ENCODE results near the gene PIM3.

The PIM3 gene

DNA sequence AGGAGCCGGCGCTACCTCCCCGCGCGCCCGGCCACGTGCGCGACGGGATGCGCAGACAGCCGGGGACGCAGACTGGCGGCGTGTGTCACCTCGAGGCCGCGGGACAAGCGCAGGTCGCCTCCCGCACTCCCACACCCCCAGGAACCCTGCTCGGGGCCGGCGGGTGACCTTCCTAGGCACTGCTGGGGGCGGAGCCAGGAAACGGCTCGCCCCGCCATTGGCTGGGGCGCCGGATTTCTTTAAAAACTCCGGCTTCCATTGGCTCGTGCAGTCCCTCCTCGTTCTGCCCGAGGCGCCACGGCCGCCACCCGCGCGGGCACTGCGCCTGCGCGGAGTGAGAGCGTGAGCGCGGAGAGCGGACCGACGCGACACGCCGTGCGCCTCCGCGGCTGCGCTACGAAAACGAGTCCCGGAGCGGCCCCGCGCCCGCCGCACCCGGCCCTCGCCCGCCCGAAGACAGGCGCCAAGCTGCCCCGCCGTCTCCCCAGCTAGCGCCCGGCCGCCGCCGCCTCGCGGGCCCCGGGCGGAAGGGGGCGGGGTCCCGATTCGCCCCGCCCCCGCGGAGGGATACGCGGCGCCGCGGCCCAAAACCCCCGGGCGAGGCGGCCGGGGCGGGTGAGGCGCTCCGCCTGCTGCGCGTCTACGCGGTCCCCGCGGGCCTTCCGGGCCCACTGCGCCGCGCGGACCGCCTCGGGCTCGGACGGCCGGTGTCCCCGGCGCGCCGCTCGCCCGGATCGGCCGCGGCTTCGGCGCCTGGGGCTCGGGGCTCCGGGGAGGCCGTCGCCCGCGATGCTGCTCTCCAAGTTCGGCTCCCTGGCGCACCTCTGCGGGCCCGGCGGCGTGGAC, at the start of gene PIM3:
Gene PIM3 (plus strand): TSS at position 614 of the 846 bp plus-strand sequence. CDS start 176 bp downstream, at position 790.
- DNase-seq (ENCODE audit: low read depth), result peak; percentile 74

DNA sequence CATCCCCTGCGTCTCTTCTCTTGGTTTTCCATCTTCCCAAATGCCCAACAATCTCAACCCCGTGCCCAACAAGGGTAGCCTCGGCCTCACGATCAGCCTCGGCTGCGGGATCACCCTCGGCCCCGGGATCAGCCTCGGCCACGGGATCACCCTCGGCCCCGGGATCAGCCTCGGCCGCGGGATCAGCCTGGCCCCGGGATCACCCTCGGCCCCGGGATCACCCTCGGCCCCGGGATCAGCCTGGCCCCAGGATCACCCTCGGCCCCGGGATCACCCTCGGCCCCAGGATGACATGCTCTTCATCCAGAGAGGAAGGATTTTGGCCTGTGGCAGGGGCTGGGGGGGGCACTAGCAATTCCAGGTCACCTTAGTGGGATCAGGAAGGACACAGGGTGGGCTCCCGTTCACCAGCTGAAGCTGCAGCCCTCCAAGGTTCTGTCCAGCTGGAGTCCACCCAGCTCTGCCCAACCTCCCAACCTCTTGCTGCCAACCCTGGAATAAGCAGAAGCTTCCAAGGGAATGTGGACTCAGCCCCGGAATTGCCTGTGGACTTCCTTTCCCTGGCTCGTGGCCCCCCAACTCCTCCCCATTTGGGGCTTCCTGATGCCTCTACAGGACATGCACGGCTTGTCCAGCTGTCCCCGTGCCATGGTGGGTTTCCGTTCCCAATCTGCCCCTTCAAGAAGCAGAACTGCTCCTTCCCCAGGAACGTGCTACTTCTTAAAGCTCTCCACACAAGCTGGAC, 48.5 kb upstream of the PIM3 start:
- DNase-seq (ENCODE audit: low read depth), result no peak

DNA sequence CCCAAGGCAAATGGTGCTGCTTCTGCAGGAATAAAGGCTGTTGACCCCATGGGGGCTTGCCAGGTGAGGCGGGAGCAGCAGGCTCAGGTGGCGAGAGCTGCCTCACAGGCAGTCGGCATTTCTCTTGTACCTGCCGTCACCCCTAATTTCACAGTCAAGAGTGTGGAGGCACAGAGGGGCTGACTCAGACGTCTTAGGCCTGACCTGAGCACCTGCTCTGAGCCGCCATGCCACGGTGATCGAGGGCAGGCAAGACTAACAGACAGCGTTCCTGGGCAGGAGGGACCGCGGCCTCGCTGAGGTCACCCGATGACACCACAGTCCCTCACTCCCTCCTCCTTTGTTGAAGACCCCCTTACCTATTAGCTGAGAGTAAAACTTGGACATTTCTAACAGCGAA, 47.5 kb upstream of the PIM3 start:
- DNase-seq (ENCODE audit: low read depth), result no peak

DNA sequence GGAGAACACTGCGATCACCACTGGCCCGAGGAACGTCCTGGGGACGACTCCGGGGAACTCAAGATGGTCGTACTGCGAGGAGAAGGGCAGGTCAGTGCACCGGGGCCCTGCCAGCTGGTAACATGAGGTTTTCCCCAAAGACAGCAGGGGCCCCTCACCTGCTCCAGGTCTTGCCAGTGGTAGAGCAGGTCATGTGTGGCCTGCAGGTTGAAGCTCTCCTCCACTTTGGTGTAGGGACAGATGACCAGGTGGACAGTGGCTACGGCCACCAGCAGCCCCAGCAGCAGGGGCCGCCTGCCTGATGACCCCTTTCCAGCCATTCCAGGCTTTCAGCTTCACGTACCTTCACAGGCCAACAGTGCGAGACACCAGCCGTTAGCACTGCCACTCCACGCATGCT, 47.1 kb upstream of the PIM3 start:
- no peak for DNase-seq (ENCODE audit: low read depth)

DNA sequence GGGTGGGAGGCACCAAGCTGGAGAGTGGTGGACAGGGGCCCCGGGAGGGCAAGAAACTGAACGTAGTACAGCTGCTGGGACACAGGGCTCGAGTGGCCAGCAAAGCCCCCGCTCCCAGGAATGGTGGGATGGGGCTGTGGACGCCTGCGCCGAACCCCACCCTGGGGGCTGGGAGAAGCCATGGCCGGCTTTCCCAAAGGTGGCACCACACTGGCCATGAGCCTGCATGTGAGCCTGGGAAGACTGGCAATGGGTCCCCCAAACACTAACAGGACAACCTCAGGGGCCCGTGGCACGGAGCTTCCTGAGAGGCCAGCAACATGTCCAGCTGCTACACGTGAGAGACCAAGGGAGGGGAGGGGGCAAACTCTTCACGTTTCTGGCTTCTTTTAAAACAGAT, 46.3 kb upstream of the PIM3 start:
- DNase-seq (ENCODE audit: low read depth), result no peak

DNA sequence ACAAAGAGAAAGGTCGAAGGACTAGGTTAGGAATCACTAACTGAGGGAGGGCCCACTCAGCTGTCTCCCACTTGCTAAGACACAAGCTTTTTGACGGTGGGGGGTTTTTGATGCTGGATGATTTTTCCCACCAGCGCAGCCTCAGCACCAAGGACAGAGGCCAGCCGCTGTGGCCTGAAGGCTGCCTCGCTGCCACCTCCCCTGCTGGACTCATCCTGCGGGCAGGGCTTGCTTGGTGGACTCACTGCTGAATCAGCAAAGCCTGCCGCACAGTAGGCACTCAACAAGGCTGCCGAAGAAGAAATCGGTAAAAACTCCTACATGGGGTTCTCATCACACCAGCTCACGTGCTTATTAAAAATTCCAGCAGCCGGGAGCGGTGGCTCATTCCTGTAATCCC, 45.0 kb upstream of the PIM3 start:
- no peak for DNase-seq (ENCODE audit: low read depth)

DNA sequence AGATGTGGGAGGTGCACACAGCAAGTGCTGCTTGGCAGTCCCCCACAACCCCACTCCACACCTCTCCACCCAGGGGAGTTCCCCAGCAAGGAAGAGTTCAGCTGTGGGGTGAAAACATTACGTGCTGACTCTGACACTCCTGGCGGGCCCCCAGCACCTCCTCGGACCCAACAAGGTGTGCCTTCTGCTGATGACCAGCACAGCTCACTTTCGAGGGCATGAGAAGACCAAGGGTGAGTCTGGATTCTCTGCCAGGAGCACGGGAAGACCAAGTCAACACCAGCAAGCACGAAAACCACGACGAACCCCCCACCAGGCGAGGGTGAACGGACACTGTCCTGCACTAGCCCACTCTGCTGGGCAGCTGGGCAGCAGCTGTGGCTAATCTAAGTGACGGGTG, 43.7 kb upstream of the PIM3 start:
- DNase-seq (ENCODE audit: low read depth), result no peak

DNA sequence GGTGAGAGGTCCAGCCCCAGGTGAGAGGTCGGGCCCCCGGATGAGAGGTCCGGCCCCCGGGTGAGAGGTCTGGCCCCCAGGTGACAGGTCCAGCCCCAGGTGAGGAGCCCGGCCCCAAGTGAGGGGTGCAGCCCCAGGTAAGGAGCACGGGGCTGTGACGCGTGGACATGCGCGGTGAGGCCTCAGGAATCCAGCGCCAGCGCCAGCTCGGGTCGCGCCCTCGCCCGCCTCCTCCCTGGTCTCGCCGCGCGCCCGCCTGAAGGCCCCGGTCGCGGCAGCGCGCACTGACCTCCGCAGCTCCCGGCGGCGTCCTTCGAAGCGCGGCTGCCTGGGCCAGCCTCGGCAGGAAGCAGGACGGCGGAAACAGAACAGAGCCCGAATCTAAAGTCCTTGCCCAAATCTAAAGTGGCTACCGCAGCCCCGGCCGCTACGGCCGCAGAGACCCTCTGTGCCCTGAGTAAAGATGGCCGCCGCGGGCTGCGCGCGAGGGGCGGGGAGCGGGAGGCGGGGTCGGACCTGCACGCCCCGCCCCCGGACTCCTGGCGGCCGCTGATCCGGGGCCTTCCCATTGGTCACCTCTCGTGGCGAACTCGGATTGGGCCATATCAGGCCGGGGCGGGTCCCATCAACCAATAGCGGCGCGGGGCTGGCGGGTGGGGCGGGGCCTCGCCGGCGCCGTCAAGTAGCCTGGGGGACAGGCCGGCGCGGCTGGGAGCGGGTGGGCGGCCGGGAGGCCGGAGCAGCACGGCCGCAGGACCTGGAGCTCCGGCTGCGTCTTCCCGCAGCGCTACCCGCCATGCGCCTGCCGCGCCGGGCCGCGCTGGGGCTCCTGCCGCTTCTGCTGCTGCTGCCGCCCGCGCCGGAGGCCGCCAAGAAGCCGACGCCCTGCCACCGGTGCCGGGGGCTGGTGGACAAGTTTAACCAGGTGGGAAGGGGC, 42.3 kb upstream of the PIM3 start, which contains the start of the genes ALG12 and CRELD2:
Gene ALG12 (minus strand): TSS at position 465 of the 937 bp plus-strand sequence. CDS start 4,673 bp downstream, outside the sequence.
Gene CRELD2 (plus strand): TSS at position 661 of the 937 bp plus-strand sequence. CDS start 136 bp downstream, at position 797.
- peak; percentile 92 for DNase-seq (ENCODE audit: low read depth)

DNA sequence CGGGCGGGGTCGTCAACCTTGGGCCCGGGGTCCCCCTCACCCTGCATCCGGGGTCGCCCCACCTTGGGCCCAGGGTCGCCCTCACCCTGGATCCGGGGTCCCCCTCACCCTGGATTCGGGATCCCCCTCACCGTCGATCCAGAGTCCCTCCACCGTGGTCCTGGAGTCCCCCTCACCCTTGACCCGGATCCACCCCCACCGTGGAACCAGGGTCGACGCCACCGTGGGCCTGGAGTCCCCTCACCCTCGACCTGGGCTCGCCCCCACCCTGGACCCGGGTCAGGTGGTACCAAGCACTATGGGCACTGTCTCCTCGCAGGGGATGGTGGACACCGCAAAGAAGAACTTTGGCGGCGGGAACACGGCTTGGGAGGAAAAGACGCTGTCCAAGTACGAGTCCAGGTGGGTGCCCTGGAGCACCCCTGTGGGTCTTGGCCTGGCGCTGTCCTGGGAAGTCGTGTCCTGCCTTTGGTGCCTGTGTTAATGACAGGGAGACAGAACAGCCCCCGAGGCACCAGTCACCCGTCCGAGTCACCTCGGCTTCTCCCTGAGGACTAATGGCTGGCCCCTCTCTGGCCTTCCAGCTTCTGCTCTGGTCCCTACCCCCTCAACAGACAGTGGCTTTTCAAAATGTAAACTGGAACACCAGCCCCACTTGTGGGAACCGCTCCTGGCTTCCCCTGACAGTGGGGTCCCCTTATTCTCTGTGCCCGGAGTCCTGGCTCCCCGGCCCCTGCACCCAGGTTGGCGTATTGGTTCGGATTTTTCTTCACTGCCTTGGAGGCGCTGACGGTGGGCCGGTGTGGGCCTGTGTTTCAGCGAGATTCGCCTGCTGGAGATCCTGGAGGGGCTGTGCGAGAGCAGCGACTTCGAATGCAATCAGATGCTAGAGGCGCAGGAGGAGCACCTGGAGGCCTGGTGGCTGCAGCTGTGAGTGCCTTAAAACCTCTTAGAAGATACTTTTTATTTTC, 41.4 kb upstream of the PIM3 start:
- DNase-seq (ENCODE audit: low read depth), result no peak

DNA sequence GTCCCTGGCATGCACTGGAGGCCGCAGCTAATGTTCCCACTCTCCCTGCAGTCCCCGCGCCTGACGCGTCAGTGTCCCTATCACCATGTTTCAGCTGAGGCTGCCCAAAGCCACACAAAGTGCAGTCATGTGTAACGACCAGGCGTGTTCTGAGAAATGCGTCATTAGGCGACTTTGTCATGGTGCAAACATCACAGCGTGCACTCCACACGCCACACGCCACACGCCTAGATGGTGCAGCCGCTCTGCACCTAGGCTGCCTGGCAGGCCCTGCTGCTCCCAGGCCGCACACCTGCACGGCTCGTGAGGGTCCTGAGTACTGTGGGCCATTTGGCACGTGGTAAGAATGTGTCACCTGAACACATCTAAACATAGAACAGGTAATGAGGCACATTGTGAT, 39.7 kb upstream of the PIM3 start:
- DNase-seq (ENCODE audit: low read depth), result no peak

DNA sequence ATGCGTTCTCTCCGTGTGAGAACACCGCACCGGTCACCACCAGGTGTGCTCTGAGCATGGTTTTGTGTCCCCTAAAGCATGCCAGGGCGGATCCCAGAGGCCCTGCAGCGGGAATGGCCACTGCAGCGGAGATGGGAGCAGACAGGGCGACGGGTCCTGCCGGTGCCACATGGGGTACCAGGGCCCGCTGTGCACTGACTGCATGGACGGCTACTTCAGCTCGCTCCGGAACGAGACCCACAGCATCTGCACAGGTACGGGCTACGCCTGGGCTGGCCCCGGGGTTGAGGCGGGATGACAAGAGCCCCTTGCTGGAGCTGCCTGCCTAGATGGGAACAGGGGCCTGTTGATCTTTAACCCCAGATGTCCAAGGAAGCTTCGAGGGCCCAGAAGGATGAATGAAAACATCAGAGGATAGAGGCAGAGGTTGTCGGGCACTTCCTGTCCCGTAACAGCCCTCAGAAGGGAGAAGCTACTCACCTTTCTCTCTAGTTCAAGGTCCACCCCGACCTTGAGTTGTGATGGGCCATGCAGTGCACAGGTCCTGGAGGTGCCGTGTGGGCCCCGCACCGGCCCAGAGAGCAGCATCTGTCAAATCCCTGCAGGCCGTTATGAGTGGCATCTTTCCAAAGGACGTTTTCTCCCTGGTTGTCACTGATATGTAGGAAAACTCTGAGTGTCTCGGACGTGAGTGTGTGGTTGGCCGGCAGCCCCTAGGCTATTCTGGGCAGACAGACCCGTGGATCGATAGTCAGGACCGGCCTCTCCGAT, 38.9 kb upstream of the PIM3 start:
- no peak for DNase-seq (ENCODE audit: low read depth)

DNA sequence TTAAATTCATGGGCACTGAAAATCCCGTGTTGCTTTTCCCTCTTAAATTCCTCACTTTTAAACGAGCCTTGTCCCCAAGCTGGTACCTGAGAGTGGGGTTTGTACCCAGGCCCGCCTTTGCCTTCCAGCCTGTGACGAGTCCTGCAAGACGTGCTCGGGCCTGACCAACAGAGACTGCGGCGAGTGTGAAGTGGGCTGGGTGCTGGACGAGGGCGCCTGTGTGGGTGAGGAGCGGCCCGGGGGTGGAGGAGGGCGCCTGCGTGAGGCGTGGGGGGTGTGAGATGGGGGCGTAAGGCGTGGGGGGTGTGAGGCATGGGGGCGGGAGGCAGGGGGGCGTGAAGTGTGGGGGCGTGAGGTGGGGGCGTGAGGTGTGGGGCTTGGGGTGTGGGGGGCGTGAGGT, 38.1 kb upstream of the PIM3 start:
- DNase-seq (ENCODE audit: low read depth), result no peak

DNA sequence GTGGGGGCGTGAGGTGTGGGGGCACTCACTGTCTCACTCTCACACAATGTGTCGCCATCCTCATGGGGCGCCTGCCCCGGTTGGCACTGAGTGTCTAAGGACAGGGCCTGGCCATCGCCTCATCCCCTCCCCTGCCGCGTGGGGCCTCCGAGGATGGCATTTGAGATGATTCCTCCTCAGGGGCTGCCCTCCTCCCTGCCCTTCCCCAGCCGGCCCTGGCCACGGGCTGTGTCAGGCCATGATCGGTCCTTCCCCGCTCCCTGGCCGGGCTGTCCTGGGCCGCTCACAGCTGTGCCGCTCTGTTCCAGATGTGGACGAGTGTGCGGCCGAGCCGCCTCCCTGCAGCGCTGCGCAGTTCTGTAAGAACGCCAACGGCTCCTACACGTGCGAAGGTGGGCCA, 37.6 kb upstream of the PIM3 start:
- no peak for DNase-seq (ENCODE audit: low read depth)

DNA sequence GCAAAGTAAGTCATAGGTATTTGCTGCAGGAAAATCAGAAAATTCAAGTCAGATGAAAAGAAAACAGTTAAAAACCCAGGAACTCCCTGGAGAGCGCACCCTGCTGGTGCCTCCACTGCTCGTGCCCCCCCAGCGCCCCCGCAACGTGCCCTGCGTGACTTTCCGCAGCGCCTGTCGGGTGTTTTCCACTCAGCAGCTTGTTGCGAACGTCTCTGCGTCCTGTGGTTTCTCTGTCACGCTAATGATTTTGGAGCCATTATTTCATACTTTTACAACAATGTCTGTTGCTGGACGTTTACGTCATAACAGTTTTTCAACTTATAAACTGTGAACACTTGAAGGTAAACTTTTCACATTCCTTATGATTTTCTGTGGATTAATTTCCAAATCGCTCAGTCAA, 37.1 kb upstream of the PIM3 start:
- no peak for DNase-seq (ENCODE audit: low read depth)

DNA sequence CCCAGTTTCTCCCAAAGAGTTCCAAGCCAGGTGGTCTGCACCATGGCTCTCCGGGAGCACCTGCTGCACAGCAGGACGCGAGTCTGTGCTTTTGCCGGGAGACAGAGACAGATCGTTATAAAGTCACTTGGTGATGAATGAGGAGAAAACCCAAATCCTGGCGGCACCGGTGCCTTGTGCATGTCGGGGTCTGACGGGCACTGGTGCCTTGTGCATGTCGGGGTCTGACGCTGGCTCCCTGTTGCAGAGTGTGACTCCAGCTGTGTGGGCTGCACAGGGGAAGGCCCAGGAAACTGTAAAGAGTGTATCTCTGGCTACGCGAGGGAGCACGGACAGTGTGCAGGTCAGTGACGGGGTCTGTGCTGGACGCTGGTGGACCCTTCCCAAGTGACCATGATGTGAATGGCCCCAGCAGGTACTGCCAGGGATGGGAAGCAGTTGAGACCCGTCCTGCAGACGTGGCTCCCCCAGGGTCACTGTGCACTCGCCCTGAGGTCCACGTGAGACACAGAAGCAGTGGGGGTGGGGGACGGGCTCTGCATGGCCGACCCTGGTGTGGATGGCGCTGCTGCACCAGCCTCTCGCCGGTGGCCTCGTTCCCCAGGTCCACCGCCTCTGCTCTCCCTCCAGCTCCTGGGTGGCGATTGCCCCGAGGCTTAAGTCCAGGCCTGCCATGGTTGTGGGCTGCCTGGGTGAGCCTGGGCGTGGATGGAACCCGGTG, 36.3 kb upstream of the PIM3 start:
- DNase-seq (ENCODE audit: low read depth), result no peak

DNA sequence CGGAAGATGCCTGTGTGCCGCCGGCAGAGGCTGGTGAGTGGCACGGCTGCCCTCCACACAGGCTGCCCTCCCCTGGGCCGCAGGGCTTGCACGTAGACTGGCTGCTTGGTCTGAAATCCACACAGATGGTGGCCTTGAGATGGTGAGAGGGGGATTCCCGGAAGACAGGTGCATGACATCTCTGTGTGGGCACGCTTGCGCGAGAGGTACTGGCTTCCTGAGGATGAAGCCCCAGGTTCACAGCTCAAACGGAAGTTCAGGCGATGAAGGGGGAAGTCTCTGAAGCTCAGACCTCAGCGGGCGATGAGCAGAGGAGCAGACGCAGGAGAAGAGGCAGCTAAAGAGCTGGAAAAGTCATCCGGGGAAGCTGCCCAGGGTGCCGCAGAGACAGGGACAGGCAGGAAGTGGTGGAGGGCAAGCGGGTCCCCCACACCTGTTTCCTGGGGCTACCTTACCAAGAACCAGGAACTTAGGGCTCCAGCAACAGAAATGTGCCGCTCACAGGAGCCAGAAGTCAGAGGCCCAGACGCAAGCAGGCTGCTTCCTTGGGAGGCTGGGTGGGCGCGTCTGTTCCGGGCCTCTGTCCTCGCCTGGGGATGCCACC, 34.9 kb upstream of the PIM3 start:
- DNase-seq (ENCODE audit: low read depth), result no peak

DNA sequence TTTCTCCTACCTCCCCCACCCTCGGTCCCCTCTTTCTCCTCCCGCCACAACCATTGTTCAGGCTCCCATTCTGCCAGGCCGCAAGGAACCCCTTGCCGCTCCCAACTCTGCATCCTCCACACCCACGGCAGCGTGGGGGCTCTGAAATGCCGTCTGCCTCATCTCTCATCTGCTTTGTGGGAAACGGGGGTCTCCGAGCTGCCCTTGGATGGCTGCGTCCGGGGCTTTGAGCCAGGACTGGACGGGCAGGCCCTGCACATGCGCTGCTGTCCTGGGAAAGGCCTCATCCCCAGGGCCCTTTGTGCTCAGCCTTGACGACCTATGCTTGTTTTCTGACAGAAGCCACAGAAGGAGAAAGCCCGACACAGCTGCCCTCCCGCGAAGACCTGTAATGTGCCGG, 33.7 kb upstream of the PIM3 start:
- no peak for DNase-seq (ENCODE audit: low read depth)

DNA sequence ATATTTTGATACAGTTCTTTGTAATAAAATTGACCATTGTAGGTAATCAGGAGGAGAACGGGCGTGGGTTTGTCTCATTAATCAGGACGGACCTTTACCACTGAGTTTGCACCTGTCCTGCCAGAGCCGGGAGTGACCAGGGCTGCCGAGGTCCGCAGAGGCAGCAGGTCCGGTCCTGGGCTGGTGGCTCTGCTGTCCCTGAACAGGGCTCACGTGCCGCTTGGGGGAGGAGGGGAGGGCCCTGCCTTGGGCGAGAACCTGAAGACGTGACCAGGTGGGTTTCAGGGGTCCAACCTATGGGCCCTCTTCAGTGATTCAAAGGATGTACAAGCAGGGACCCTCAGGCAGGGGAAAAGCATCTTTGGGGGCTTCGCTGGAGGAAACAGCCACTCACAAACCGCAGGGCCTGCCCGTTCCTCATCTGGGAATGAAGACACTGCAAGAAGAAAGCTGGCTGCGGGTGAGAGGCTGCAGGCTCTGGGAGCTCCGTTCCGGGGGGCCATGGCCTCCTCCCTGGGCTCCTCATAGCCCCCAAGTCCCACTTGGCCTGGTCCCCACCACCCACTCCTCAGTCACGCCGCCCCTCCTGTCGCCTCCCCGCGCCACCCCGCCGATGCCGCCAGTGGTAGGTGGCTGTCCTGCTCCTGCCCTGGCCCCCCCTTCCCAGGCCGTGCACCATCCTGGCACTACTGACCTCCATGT, 32.9 kb upstream of the PIM3 start:
- DNase-seq (ENCODE audit: low read depth), result no peak

DNA sequence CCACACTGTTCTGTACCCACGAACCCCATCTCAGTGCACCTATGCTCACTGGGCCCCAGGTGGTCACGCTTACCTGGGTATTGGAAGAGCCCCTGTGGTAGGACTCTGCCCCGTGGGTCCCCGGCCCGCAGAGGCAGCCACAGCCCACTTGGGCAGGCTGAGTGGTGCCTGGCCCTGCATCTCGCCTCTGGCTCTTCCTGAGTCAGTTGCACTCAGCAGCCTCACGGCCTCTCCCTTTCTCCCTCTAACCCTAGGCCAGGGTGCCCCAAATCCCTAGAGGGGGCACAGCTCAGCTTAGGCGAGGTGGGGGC, 32.4 kb upstream of the PIM3 start:
- no peak for DNase-seq (ENCODE audit: low read depth)

All from stimulated activated CD8-positive, alpha-beta memory T cell treated with anti-CD3 and anti-CD28 coated beads, Interleukin-15, amount 100 ng/mL, for 24 hours (primary cell).